HG02981 (cell line): ENCODE data around the gene CCDC13.
"Not testable (repeated sequence)": the region's sequence is repeated elsewhere in the genome, so short reads cannot be mapped to it uniquely, and the experiment has no call there.

Experiments
- ATAC-seq: cut with Tn5 transposase; IDR thresholded peaks from one replicate; pipeline ENCODE4 v1.9.1; 2021; ENCODE audit warnings: mild to moderate bottlenecking, moderate library complexity; ENCODE audit not compliant: unreplicated experiment

The CCDC13 gene

DNA sequence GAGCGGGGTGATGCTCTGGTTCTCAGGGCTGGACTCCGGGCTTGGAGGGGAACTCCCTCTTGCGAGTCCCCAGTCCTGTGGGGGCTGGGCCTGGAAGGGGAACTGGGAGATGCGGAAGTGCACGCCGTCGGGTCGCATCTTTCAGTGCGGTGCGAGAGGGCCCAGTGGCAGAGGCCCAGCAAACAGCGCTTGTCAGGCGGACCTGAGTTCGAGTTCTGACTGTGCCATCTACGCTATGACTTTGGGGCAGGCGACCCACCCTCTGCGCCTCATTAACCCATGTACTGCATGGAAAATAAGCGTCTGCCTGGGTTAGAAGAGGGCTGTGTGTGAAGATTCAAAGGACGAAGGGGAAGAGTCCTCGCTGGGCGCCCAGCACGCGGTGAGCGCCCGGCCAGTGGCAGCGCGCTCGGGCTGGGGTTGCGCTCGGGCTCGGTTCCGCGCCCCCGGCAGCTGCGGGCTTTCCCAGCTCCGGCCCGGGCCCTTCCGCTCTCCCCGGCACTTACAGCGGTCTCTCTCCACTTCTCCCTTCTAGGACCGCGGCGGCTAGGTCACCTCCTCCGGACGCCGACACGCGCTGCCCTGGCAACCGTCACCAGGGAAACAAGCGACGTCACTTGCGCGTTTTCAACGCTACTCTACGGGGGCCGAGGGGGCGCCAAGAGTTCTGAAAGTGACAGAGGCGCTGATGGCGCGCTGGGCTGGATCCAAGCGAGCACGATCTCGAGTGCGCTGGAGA lies at the start of gene CCDC13:
Gene CCDC13, minus strand, starts transcription at position 584 of the 739 bp plus-strand sequence. CDS start 14,908 bp downstream, outside the sequence.
- peak; percentile 98 for ATAC-seq

GRCh38 chr3:42822828-42823227 lies 49.8 kb upstream of the CCDC13 start:
- no peak for ATAC-seq

DNA sequence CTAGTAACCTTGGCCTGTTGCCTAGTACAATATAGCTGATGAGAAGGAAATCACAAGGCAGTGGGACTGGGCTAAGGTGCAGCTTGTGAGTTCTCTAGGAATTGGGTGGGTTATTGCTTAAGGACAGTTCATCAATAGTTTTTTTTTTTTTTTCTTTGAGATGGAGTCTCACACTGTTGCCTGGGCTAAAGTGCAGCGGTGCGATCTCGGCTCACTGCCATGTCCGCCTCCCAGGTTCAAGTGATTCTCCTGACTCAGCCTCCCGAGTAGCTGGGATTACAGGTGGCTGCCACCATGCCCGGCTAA lies 47.6 kb upstream of the CCDC13 start:
- no peak for ATAC-seq

DNA sequence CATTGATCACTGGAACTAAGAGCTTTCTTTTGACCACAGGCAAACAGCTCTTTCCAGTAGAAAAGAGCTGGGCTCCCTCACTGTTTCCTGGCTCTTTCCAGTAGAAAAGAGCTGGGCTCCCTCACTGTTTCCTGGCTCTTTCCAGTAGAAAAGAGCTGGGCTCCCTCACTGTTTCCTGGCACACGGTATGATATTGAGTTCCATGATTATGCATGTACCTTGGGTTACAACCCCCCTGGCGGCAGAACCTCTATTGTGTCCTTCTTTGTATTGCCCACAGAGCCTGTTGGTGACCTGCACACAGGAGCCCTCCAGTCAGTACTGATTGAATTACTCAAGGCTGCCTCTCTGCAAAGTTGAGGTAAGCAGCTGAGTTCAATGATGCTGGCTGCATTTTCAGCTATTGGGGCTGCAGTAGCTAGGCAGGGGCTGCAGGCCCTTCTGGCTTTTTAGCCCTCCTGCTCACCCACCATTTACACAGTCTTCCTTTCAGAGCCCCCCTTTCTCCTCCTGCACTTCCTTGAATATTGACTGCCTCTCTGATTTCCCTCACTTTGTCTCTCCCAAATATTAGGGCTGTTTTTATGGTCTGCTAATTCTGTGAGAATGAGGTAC lies 46.4 kb upstream of the CCDC13 start:
- ATAC-seq = no peak

DNA sequence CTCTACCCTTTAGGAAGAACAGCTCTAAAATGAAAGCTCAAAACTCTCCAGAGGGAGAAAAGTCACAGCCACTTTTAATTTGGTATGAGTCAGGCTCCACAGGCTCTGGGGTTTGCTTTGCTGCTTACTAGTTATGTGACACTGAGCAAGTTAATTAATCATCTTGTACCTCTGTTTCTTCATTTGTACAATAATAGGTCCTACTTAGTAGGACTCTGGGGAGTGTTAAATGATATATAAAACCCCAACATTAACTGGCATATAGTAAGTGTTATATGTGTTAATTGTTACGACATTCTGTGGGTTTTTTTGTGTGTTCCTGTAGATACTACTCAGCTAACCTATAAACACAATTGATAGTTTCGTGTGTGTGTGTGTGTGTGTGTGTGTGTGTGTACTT lies 42.8 kb upstream of the CCDC13 start:
- ATAC-seq = no peak

DNA sequence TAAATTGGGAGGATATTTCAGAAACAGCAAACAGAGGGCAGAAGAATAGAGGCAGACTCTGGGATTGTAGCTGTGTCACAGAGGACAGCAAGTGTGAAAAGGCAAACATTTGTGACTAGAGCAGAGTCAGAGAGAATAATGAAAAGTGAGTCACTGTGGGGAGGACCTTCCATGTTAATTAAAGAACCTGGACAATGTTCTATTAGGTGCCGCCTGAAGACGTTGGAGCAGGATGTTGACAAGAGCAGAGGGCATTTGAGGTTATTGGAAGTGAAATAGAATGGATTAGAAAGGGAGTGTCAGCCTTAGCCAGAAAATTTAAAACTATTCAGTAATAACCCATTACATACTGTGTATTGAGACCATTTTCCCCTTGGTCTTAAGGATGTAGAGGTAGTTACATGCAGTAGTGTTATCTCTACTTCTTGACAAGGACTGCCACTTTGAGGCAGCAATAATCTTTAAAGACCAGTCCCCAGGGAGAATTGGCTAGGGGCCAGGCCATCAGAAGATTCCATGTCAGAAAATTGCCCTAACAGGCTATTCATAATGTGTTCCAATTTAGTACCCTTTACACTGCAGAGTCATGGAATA lies 42.0 kb upstream of the CCDC13 start:
- no peak for ATAC-seq

DNA sequence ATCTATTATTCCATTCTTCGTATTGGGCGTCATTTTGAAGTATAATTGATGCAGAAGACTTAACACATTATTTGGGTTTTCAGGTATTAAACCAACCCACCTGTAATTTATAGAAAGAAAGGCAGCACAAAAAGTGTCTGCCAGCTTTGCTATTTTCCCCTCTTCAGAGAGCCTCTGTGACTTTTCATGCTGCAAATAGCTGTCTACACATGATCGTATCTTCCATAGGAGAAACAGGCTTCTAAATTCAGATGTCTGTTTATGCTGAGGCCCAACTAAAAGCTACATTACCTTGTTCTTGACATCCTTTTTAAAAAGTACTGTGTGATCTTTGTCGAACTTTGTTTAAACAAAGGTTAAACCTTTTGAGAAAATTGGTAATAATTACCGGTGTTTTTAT lies 41.2 kb upstream of the CCDC13 start:
- ATAC-seq = no peak

DNA sequence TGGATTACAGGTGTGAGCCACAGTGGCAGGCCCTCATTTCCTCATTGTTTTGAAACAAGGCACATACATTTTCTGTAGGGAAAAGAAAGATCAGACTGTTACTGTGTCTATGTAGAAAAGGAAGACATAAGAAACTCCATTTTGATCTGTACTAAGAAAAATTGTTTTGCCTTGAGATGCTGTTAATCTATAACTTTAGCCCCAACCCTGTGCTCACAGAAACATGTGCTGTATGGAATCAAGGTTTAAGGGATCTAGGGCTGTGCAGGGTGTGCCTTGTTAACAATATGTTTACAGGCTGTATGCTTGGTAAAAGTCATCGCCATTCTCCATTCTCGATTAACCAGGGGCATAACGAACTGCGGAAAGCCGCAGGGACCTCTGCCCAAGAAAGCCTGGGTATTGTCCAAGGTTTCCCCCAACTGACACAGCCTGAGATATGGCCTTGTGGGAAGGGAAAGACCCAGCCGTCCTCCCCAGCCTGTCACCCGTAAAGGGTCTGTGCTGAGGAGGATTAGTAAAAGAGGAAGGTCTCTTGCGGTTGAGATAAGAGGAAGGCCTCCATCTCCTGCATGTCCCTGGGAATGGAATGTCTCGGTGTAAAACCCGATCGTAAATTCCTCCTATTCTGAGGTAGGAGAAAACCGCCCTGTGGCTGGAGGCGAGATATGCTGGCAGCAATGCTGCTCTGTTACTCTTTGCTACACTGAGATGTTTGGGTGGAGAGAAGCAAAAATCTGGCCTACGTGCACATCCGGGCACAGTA lies 38.2 kb upstream of the CCDC13 start:
- not testable (repeated sequence) for ATAC-seq

- not testable (repeated sequence) for ATAC-seq
Measured at GRCh38 chr3:42810706-42811105, 37.7 kb upstream of the CCDC13 start.

DNA sequence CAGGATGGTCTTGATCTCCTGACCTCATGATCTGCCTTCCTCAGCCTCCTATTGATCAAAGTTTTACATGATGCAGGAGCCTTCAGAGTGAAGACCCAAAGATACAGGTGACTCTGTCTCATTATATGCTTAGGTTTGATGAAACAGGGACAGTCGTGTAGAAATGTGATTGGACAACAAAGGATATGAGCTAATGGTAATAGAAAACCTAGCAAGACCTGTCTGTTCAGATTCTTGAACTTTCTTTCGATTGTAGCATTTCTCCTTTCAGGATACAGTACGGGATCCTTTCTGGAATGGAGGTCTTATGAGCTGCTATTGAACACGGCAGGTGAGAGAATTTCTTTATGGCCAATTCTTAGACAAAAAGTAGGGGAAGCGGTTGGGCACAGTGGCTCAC lies 36.1 kb upstream of the CCDC13 start, which contains the start of gene ACKR2:
Gene ACKR2, plus strand, starts transcription at position 244 of the 400 bp plus-strand sequence. CDS start 55,058 bp downstream, outside the sequence.
- ATAC-seq = no peak

DNA sequence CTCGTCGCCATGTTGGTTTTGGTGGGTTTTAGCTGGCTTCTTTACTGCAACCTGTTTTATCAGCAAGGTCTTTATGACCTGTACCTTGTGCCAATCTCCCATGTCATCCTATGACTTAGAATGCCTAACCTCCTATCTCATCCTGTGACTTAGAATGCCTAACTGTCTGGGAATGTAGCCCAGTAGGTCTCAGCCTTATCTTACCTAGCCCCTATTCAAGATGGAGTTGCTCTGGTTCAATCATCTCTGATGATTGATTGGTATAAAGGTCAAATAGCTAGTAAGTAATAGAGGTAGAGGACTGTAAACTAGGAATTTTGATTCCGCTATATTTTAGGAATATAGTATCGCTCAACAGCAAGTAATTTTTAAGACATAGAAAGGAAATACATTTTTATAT lies 34.9 kb upstream of the CCDC13 start:
- ATAC-seq = no peak

GRCh38 chr3:42805141-42805821 lies 32.2 kb upstream of the CCDC13 start:
- no peak for ATAC-seq

GRCh38 chr3:42804831-42805132 lies 31.7 kb upstream of the CCDC13 start:
- peak; percentile 11 for ATAC-seq

DNA sequence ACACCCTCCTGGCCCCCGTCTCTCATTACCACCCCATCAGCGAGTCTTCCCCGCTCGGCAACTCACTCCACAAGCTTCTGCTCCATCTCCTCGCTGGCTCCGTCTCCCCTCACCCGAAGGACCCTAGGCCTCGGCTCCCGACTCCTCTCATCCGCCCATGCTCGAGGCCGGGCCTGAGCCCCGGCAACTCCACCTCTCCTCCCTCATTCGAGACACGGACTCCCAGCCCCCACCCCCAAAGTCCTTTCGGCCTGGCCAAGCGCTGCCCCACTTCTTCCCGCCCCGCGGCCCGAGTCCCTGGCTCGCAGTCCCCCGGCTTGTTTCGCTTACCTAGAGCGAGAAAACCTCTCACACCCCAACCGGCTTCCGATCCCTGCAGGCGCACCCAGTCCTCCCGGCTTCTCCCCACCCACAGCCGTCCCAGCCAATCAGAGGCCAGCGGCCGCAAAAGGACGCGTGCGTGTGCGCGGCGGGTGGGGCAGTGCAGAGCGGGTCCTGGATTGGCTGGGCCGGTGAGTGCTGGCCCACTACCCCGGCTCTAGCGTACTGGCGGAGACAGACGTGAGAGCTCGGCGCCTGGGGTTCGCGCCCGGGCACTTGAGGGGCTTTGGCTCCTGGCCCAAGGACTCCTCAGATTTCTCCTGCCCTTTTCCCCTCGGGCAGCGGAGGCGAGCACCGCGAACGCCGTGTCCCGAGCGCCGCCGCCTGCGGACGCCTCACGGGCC lies 31.2 kb upstream of the CCDC13 start, which contains the start of gene HIGD1A:
Gene HIGD1A, minus strand, starts transcription at position 385 of the 725 bp plus-strand sequence. CDS start 10,237 bp downstream, outside the sequence.
- ATAC-seq = peak; percentile 99

DNA sequence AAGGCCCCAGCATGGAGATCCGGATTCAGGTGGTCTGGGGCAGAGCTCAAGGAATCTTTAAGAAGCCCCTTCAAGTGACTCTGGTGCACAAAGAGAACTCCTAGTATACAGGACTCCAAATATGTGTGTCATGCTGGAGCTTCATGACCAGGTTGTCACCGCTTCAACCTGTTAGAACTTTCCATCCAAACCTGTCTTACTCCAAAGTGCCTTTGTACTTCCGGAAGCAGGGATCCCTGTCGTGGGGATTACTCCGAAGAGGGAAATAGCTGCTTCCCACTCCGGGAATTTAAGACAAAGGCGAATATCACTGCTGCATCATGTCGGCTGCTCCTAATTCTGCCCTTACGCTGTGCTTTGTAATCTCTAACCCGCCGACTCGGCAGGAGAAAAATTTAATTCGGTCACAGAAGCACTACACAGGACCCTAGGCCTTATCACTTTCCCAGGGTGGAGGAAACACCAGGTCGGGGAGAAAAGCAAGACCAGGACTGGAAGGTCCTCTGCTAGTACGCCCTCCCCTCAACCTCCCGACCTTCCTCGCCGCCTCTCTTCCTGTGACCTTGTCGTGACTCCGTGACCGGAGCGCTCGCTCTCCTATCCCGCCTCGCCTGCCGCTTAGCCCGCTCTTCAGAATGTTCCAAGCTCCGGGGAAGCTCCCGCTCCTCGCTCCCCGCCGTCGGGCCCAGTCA lies 30.5 kb upstream of the CCDC13 start:
- ATAC-seq = peak; percentile 7

DNA sequence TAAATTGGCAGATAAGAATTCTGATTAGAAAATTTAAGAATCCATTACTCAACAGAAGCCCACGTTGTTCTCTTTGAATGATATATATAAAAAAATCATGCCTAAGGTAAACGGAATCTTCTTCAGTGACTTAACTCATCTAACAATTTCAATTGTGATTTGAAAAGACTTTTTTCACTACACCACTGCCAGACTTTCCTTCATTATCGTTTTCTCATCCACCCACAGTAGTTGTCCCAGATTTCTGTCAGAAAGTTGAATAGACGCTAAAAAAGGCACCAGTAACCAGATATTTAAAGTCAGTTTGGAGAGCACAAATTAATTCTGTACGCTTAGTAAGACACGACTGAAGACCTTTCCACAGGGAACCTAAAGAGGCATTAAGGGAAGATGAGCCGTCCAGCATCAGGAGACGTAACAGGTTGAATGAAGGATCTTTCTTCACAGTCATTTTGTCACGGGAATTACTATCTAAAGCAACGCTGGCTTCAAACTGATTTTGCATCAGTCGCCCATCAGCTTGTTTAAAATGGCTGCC lies 29.9 kb upstream of the CCDC13 start:
- no peak for ATAC-seq

- no peak for ATAC-seq
Measured at GRCh38 chr3:42801784-42802183, 28.7 kb upstream of the CCDC13 start.

DNA sequence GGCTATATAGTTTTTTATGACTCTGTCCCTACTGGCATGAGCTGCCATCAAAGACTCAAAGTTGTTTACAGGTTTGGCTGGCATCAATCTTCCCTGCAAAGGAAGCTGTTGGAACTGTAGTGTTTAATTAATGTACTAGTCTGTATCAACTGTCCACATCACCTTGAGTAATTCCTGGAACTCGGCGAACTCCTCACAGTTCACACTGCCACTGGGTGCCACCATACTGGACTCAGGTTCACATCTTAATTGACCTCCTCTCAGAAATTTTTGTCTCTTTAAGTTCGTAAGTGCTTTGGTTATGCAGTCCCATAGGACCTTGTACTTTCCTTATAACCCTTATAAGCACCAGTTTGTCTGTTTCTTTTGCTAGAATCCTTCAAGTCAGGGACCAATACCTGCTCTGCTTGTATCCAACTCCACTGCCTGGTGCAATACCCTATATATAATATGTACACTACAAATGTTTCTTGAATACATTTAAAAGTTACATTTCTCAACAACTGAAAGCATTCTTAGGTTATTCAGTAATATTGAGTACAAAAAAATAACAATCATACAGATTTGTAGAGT lies 28.1 kb upstream of the CCDC13 start:
- ATAC-seq = no peak

DNA sequence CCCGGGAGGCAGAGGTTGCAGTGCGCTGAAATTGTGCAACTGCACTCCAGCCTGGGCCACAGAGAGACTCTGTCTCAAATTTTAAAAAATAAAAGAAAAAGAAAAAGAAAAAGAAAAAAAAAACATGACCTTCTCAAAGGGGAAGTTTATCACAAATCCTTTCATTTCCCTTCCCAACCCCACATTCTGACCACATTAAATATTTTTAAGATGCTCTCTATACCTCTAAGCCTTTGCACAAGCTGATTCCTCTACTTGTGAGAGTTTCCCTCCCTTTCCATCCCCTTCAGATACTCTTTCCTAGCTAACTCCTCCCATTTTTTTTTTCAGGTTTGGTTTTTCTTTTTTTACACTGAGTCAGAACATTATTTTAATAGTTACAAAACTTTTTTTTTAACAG lies 27.2 kb upstream of the CCDC13 start:
- ATAC-seq = no peak
